GM12865 (cell line): ENCODE data around the gene AAR2.

ENCODE experiments used
- DNase-seq: peaks from one replicate; pipeline ENCODE4 v3.0.0; 2010; ENCODE audit warnings: low read depth
- H3K4me3 ChIP-seq: 2 replicates; pipeline ENCODE4 v1.5.1; 2011; ENCODE audit warnings: mild to moderate bottlenecking, low read depth, low read length, control low read depth
- TF ChIP-seq, protein P1 (sequence below): IDR thresholded peaks from 2 replicates; pipeline ENCODE4 v1.5.1; 2011; ENCODE audit warnings: low read length, control low read depth, low read depth, inconsistent platforms; ENCODE audit not compliant: insufficient read depth; ENCODE audit errors: missing control alignments

AAR2 gene

DNA sequence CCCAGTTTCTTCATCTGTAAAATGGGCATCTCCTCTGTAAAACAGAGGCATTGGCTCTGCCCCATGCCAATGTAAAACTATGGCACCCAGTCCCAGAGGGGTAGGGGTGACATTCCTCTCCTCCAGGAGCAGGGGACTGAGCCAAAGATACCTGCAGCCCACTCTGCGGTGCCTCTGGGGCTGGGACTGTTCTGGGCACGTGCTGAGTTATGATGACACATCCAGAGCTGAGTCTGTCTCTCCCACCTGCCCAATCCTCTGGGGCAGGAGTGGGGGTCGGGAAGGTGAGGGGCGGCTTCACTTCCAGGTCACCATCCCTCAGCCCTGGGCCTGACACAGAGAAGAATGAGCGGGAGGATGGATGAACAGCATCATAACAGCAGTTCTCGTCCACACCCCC is 29.9 kb downstream of the AAR2 start:
- no peak for DNase-seq
- TF ChIP-seq, protein P1, sequence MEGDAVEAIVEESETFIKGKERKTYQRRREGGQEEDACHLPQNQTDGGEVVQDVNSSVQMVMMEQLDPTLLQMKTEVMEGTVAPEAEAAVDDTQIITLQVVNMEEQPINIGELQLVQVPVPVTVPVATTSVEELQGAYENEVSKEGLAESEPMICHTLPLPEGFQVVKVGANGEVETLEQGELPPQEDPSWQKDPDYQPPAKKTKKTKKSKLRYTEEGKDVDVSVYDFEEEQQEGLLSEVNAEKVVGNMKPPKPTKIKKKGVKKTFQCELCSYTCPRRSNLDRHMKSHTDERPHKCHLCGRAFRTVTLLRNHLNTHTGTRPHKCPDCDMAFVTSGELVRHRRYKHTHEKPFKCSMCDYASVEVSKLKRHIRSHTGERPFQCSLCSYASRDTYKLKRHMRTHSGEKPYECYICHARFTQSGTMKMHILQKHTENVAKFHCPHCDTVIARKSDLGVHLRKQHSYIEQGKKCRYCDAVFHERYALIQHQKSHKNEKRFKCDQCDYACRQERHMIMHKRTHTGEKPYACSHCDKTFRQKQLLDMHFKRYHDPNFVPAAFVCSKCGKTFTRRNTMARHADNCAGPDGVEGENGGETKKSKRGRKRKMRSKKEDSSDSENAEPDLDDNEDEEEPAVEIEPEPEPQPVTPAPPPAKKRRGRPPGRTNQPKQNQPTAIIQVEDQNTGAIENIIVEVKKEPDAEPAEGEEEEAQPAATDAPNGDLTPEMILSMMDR: no peak
- H3K4me3 ChIP-seq: no peak overlapping the region

DNA sequence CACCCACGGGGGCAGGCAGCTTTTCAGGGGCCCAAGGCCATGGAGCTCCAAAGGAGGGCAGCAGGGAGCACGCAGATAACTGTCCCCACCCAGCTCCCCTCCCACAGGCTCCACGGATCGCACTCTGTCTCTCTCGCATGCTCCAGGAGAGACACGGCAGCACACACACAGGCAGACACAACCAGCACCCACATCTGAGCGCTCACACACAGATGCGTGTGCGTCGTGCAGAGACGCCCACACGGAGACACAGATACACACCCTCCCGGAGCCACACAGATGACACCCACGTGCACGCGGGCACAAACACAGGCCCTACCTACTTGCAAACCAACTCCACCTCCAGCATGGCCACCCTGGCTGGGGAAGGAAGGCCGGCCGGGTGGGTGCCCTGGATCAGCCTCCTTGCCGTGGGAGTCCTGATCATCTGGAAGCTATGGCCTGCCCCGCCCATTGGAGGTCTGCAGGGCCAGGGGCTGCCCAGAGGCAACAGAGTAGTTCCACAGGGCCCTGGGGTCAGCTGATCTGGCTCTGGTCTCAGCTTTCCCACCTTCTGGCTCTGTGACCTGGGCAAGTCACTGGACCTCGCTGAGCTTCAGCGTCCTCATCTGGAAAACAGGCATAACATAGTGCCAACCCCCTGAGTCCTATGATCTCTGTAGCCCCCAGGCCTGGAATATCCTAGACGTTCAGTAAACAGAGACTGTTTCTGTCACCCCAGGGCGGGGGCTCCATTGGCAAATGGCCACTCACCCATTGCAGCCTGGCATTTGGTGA is 31.5 kb downstream of the AAR2 start:
- DNase-seq: no peak
- TF ChIP-seq, protein P1: no peak
- no peak overlapping the region for H3K4me3 ChIP-seq

DNA sequence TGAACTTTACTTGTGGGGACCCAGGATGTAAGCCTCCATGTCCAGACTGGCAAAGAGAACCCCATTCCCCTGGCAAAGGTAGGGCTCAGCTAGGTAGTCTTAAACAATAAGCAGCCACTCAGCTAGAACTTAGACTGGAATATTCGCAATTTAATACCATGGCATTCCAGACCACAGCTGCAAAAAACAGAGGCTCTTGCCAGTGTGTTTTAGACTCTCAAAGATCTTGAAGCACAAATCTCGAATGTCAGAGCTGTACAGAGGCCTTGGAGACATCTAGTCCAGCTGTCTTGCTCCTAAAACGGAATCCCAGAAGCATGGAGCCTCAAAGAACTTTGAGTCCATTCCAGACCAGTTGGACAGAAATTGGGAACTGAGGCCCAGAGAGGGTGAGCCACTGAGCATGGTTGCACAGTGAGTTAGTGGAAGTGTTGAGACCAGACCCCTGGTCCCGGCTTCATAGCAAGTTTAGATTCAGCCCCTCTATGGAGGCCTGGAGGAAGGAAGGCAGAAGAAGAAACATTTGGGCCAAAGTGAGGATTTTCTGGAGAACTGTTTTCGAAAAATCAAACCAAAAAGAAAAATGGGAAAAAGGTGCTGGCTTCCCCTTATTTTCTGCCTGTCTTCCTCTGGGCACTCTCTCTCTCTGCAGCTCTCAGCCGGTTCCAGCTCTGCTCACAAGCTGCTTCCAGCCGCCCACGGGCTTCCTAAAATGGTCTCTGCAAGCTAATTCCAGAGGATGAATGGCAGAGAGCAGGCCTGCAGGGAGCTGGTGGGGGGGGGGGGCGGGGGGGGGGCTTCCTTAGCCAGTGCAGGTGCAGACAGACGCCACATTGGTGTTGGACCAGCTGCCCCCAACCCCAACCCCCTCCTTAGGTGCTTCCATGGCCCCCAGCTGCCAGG is 32.4 kb downstream of the AAR2 start:
- no peak for DNase-seq
- H3K4me3 ChIP-seq: no peak overlapping the region
- TF ChIP-seq, protein P1: no peak

DNA sequence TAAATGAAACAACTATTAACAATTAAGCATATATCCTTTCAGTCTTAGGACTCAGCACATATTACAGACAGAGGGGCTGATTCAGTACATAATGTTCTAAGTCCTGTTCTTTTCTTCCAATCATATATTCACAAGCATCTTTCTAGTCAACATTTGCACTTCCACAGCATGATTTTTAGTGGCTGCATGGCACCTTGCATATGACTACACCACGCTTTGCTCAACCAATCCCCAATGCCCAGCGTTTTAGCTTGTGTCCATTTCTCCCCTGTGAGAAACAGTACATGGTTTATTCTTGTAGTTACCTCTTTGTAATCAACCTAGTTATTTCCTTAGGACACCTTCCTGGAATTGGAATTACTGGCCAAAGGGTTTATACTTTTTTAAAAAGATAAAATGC is 33.2 kb downstream of the AAR2 start:
- H3K4me3 ChIP-seq: no peak overlapping the region
- TF ChIP-seq, protein P1: no peak
- DNase-seq: no peak

DNA sequence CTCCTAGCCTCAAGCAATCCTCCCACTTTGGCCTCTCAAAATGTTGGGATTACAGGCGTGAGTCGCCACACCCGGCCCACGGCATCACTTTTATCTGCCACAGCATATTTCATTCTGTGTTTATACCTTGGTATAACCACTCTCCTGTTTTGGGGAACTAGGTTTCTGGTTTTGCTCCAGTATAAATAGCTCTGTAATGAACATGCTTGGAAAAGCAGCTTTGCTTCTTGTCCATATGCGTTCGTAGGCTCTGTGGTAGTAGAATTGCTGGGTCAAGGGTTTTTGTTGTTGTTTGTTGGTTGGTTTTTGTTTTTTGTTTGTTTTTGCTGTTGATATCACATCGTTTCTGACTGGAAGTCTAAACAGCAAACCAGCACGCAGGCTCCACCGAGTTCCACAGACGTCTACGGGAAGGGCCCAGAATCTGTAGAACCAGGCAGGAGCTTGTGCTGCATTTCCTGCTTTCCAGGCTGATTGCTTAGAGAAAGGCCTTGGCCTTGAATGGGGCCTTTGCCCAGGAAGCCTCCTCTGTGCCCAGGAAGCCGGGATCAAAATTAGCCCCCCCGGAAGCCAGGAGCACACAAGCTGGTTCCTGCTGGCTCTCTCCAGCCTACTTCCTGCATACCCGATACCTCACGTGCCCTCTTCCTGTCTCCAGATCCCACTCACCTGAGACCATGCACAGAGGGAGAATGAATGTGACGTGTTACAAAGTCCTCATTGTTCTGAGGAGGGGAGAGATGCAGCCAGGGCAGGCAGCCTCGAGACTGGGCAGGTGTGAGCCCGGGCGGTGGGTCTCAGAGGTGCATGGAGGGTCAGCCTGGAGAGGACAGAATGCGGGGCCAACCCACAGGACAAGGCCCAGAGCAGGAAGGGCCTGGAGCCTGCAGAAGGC is 34.7 kb downstream of the AAR2 start:
- no peak for DNase-seq
- TF ChIP-seq, protein P1: no peak

More for the DNA sequence above, 34.7 kb downstream of the AAR2 start:
- H3K4me3 ChIP-seq: no peak overlapping the region
